ENCODE measurements around the gene PLEKHA7.

The PLEKHA7 gene

GRCh38 chr11:16806791-16807190, 207.4 kb downstream of the PLEKHA7 start:
- no peak for DNase-seq (ENCODE audit: low read depth)

DNA sequence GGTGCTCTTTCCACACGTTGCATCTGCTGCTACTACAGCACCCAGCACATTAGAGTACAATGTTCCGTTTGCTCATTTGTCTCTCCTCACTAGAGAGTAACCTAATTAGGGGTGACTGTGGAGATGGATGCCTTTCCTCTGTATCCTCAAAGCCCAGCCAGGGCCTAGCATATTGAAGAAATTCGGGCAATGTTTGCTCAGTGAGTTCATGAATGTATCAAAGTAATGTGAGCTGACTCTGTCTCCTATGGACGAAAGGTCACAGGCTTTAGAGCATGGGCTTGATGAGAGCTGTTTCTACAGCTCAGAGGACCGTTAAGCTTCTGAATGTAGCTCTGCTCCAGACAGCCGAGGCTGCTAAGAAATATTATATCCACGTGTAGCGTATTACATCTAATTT, 208.3 kb downstream of the PLEKHA7 start:
- no peak for DNase-seq (ENCODE audit: low read depth)

- DNase-seq (ENCODE audit: low read depth) = no peak
Observed at GRCh38 chr11:16804104-16804947, 209.9 kb downstream of the PLEKHA7 start.

DNA sequence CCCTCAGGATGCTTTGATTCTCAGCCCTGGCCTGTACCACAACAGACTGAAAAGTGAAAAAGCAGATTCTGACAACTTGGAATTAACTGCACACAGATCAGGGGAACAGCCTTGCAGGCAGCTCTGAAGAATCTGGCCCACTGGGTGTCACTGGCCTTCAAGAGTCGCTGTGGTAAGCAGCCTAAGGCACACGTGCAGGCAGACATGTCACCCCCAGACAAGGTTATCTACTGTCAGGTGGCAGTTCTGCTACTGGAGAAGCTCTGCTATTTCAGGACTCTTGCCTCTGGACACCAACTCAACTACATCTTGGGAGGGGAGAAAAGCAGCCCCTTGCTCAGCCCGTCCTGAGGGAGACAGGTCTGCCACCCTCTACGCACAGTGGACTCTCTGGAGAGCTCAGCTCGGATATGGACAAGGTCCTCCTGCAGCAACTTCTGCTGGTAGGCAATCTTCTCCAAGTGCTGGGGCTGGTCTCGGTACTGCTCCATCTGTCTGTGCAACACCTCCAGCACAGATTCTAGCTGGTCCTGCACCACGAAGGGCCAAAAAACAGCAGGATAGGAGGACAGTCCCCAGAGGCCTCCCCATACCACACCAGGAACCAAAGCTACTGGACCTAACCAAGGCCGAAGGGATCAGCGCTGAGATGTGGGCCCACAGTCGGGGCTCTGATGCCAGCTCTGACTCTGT, 212.8 kb downstream of the PLEKHA7 start:
- no peak for DNase-seq (ENCODE audit: low read depth)

GRCh38 chr11:16800382-16800781, 213.8 kb downstream of the PLEKHA7 start:
- DNase-seq (ENCODE audit: low read depth) = no peak

GRCh38 chr11:16799890-16800289, 214.3 kb downstream of the PLEKHA7 start:
- DNase-seq (ENCODE audit: low read depth) = no peak

GRCh38 chr11:16799221-16799620, 215.0 kb downstream of the PLEKHA7 start:
- no peak for DNase-seq (ENCODE audit: low read depth)

DNA sequence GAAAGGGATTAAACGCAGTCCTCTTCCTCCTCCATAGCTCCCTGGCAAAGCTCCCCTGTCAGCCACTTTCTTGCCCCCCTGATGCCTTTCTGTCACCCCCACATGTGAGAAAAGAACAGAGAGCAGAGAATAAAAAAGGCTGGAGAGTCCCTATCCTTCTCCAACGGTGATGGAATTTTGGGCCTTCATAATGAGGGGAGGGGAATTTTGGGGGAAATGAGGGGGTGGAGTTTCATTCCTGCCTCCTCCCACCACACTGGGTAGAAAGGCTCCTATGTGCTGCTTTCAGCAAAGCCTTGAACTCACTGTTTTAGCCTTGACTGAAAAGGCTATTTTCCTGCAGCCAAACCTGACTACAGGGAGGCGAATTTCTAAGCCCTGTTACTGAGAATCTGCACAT, 216.4 kb downstream of the PLEKHA7 start:
- DNase-seq (ENCODE audit: low read depth) = no peak

DNA sequence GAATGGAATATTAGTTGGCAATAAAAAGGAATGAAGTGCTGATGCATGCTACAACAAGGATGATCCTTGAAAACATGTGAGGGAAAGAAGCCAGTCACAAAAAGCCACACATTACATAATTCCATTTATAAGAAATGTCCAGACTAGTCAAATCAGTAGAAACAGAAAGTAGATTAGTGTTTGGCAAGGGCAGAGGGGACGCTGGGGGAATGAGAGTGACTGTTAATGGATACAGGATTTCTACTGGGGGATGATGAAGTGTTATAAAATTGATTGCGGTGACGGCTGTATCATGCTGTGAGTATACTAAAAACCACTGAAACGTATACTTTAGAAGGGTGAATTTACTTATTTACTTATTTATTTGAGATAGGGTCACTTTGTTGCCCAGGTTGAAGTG, 217.9 kb downstream of the PLEKHA7 start:
- no peak for DNase-seq (ENCODE audit: low read depth)

GRCh38 chr11:16795146-16795545, 219.1 kb downstream of the PLEKHA7 start:
- no peak for DNase-seq (ENCODE audit: low read depth)

- no peak for DNase-seq (ENCODE audit: low read depth)
Observed at GRCh38 chr11:16794047-16794818, 220.0 kb downstream of the PLEKHA7 start.

DNA sequence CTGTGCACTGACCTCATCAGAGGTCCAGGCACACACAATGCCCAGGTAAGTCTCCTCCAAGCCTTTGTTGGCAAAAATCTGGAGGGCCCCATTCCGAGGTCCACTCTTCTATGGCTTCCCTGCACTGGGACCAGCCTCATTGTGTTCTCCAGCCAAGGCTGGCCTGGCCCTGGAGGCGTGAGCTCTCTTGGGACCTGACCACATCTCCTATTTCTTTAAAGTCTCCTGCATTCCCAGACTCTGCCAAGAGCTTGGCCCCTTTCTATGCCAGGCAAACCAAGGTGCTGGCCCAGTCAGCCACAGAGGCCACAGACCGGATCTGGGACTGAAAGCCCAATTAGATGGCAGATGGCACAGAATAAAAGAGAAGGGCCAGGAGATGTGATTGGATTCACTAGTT, 220.7 kb downstream of the PLEKHA7 start:
- DNase-seq (ENCODE audit: low read depth) = no peak

GRCh38 chr11:16793009-16793408, 221.2 kb downstream of the PLEKHA7 start:
- no peak for DNase-seq (ENCODE audit: low read depth)

GRCh38 chr11:16792426-16792825, 221.8 kb downstream of the PLEKHA7 start:
- DNase-seq (ENCODE audit: low read depth) = no peak

- no peak for DNase-seq (ENCODE audit: low read depth)
Observed at GRCh38 chr11:16791191-16791961, 222.8 kb downstream of the PLEKHA7 start.

DNA sequence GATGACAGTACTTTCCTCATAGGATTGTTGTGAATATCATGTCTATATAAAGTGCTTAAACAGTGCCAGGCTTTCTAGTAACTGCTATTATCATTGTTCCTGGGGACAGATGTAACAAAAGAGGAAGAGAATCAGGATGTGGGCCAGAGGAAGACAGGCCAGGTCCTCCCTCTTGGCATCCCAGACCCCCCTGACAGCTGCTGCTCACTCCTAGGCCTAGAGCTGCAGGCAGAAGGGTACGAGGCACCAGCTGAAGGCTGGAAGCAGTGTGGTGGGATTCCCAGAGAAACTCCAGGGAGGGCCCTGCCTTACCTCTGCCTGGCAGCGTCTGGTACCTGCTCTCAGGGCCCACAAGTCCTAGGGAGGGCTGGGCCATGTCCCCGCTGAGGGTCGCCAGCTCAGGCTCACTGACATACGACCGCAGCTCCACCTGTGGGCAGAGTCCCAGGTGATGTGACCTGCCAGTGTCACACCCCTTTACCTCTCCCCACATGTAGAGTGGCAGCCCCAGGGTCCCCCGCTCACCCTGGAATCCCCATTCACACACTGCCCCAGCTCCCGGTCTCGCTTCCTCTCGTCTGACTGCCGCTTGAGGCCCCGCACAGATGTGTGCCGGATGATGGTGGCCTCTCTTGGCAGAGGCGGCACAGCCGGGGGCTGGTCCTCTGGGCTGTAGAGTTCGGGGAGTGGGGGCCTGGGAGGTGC, 223.6 kb downstream of the PLEKHA7 start:
- DNase-seq (ENCODE audit: low read depth) = no peak

DNA sequence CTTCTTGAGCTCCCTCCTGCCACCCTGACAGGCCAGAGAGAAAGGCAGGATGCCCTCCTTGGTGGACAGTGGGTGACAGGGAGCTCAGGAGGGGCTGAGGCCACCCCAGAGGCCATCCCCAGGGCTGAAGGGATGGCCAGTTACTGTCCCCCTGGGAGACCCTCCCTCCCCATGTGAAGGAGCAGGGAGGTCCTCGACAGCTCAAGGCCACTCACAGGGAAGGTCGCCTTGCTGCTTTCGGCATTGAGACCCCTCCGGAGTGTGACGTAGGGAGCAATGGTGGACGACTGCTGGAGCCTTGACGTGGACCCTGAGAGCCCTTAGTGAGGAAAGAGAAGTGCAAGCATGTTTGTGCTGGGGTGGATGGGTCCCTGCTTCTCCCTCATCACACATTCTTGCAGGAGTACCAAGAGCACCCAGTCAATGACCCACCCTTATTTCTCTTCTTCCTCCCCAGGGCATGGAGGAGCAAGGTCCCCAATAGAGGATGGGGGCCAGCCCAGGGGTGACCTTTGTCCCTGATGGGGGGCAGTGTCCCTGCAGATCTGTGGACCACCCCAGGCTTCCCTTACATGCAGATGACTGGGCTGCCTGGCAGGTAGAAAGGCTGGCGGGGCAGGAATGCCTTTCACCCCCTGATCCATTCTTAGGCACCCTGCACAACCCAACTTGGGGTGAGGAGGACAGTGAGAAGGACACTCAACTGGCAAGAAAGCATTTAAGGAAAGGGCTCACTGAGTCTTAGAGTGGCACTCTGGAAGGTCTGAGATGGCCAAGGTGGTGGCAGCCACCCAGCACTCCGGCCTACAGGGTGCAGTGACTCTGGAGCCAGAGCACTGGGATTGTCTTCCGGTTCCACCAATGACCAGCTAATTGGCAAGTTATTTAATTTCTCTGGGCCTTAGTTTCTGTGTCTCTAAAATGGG, 224.4 kb downstream of the PLEKHA7 start:
- DNase-seq (ENCODE audit: low read depth) = no peak

- DNase-seq (ENCODE audit: low read depth) = no peak
Observed at GRCh38 chr11:16789063-16789420, 225.2 kb downstream of the PLEKHA7 start.

- DNase-seq (ENCODE audit: low read depth) = peak; percentile 29
Observed at GRCh38 chr11:16788141-16789062, 225.8 kb downstream of the PLEKHA7 start.

Measured in activated T-cell treated with anti-CD3 and anti-CD28 coated beads for 1 hour (primary cell).